Astrocyte of the cerebellum (primary cell): Measurements from ENCODE around the gene PRKCA.

Experiments
- DNase-seq: peaks from one replicate; pipeline ENCODE4 v3.0.0-alpha.2; 2011; ENCODE audit warnings: low read depth
- H3K4me3 ChIP-seq: 2 replicates; pipeline ENCODE4 v1.5.1; 2011; ENCODE audit warnings: mild to moderate bottlenecking, low read depth, low read length, moderate library complexity
- CTCF ChIP-seq: IDR thresholded peaks from 2 replicates; pipeline ENCODE4 v1.5.1; 2012; ENCODE audit warnings: low read length, low read depth, moderate library complexity, mild to moderate bottlenecking; ENCODE audit errors: missing control alignments
- in situ Hi-C: cut with HindIII; loops from 2 replicates; pipeline ENCODE4 v1.10.0; 2017; ENCODE audit warnings: low sequenced_read_pairs

Gene PRKCA

GRCh38 chr17:66494023-66494803 is 191.8 kb downstream of the PRKCA start:
- H3K4me3 ChIP-seq = no peak overlapping the region
- DNase-seq = no peak
- in situ Hi-C loops = no loop called here

GRCh38 chr17:66495035-66495434 is 192.6 kb downstream of the PRKCA start:
- no peak for DNase-seq
- no peak overlapping the region for H3K4me3 ChIP-seq
- in situ Hi-C loops = no loop called here
- no peak for TF ChIP-seq CTCF

More at GRCh38 chr17:66494023-66494803, 191.8 kb downstream of the PRKCA start:
- TF ChIP-seq CTCF = no peak

GRCh38 chr17:66496306-66496705 is 193.9 kb downstream of the PRKCA start:
- in situ Hi-C loops = no loop called here
- DNase-seq = no peak
- H3K4me3 ChIP-seq = no peak overlapping the region
- no peak for TF ChIP-seq CTCF

GRCh38 chr17:66498580-66498979 is 196.2 kb downstream of the PRKCA start:
- no peak for TF ChIP-seq CTCF
- DNase-seq = no peak
- in situ Hi-C loops = no loop called here
- no peak overlapping the region for H3K4me3 ChIP-seq

GRCh38 chr17:66506641-66507040 is 204.2 kb downstream of the PRKCA start:
- DNase-seq = no peak
- H3K4me3 ChIP-seq = no peak overlapping the region
- no peak for TF ChIP-seq CTCF
- in situ Hi-C loops = no loop called here

GRCh38 chr17:66507103-66507923 is 204.9 kb downstream of the PRKCA start:
- no peak for TF ChIP-seq CTCF
- peak; percentile 70 for DNase-seq
- in situ Hi-C loops = no loop called here
- H3K4me3 ChIP-seq = no peak overlapping the region
